ENCODE results near the gene NT5C1B. TPM values are rescaled to one million over a fixed set of nuclear protein-coding genes. Genes with fewer than 3 reads are reported as not detected.

Gene NT5C1B
- total RNA-seq, 1 donor from 2014 or later, result not detected

DNA sequence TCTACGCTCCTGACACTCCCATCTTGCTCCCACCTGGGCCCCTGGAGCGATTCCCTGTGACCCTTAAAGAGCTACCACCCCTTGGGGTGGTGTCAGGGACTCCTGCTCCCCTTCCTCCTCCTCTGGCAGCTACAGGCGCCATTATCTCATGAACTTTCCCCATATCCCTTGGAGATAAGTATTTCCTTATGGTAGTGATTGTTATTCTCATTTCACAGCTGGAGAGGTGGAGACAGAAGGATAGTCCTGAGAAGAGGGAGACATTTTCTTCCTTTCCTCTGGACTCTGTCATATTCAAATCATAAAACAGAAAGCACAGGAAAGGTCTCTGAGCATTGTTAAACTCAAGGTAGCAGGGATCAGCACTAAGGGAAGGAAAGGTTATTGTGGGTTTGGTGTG lies 63.5 kb downstream of the NT5C1B start:
- no peak for ATAC-seq
- intact Hi-C loops (cut with DNase I), result loop anchor here (1.0 to 10.0 kb wide), 3 partner anchors 34 to 1149 kb away; partner anchors contain the start of gene RDH14
- no peak for DNase-seq (ENCODE audit: missing footprints)

DNA sequence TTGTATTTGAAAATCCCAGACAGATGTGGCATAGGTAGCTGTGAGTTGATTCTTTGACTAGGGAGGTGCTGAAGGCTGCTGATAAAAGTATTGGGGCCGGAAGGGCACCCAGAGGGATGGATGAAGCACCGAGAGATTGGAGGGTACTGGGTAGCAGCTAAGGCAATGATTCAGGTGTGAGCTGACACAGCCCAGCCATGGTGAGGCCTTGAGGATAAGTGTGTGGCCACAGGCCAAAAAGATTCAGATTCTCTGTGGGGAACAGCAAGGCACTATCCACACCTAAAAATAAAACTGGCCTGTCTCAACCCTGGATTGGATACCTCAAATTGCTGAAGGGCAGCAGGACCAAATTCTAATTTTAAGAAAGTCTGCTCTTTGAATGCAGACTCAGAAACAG lies 64.1 kb downstream of the NT5C1B start:
- intact Hi-C loops (cut with DNase I), result loop anchor here (1.0 to 10.0 kb wide), 3 partner anchors 35 to 1150 kb away; partner anchors contain the start of gene RDH14
- DNase-seq (ENCODE audit: missing footprints) (peak; percentile 74), ATAC-seq (peak; percentile 85)

DNA sequence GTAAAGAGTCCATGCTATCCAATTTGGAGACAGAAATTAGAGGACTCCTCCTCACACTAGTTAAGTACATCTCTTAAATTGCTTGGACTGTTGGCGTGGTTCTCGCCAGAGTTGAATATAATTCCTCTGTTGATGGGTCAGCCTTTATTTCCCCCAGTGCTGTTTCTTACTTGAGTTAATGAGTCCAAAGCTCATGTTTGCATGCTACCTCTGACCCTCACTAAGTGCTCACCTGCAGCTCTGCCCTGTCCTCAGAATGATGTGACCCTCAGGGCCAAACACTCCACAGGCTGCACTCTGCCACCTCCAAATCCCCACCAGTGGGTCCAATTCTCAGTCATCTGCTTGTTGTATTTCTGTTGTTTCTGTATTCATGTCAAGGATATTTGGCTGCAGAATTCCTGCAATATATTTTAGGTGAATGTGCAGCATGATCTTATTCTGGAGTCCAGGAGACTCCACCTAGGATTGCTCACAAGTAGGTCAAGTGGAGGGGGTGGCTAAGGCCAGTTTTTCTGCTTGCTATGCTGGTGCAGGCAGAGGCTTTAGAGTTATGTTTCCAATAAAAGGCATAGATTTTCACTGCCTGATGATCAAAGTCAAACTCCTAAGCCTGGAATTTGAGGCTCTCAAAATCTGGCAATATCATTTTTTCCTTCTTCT lies 66.8 kb downstream of the NT5C1B start:
- ATAC-seq (no peak), DNase-seq (ENCODE audit: missing footprints) (no peak)
- intact Hi-C loops (cut with DNase I), result loop anchor here (5.0 to 10.0 kb wide), 4 partner anchors 75 to 1152 kb away; no protein-coding TSS in a partner anchor

DNA sequence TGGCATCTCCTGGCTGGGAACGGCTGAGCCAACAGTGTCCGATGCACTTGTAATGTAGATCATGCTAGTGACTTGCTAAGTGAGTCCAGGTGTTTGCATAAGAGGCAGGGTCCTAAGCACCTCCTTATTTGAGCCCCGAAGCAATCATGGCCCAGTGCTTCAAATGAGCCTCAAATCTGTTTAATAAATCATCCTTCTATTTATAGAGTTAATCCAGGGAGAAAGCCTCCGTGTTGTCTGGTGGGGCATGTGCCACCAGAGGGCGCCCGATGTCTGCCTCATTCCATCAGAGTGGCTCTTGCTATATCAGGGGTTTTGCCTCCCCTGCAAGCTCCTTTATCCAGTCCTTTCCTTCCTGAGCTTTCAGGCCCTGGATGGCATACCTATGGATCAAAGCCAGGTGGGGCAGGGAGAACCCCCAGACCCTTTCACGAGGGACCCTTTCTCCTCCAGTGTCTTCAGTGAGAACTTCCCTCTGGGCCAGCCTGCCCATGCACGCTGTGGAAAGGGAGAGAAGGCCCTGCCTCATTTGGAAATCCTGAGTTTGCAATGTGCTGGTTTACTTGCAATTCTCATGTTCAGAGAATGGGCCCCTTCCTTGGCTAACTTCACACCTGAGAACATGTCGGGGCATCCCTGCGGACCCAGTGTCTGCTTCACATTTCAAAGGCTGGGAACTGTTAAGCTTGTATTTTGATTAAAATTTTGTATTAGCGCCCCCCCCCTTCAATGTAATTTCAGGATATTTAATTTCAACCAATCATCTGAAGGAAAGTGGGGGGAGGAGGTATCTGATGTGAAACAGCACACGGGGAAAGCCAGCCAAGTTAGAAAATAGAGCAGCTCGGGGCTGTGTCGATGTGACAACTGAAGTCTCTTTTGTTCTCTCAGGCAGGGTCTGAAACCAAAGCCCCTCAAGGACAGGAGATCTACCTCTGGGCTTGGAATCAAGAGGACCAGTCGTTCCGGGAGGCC lies 68.6 kb downstream of the NT5C1B start:
- ATAC-seq (peak; percentile 86), DNase-seq (ENCODE audit: missing footprints) (peak; percentile 90)
- intact Hi-C loops (cut with DNase I), result loop anchor here (1.0 to 10.0 kb wide), 7 partner anchors 77 to 1342 kb away; no protein-coding TSS in a partner anchor

DNA sequence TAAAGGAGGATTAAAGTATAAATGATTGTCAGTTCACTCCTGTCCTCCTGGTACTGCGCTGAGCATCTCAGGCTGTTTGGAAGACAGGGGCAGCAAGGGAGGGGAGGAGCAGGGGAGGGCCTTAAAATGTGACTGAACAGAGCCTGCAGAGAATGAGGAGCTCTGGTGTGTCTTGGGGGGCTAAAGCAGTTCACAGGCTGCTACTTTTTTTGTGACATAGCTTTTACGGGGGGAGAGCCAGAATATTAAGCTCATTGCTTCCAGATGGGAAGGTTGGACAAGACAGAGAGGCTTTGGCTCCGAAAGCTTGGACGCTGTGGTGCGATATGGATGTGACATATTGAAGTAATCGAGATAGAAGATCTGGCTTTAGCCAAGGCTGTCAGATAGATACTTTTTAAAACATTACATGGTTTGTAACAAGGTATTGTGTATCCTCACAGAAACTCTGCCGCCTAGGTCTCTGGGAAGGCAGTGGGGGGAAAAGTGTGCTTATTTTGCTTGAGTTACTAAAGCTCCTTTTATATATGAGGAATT lies 69.4 kb downstream of the NT5C1B start:
- DNase-seq (ENCODE audit: missing footprints), result no peak
- intact Hi-C loops (cut with DNase I), result loop anchor here (1.0 to 10.0 kb wide), 8 partner anchors 77 to 1343 kb away; no protein-coding TSS in a partner anchor

DNA sequence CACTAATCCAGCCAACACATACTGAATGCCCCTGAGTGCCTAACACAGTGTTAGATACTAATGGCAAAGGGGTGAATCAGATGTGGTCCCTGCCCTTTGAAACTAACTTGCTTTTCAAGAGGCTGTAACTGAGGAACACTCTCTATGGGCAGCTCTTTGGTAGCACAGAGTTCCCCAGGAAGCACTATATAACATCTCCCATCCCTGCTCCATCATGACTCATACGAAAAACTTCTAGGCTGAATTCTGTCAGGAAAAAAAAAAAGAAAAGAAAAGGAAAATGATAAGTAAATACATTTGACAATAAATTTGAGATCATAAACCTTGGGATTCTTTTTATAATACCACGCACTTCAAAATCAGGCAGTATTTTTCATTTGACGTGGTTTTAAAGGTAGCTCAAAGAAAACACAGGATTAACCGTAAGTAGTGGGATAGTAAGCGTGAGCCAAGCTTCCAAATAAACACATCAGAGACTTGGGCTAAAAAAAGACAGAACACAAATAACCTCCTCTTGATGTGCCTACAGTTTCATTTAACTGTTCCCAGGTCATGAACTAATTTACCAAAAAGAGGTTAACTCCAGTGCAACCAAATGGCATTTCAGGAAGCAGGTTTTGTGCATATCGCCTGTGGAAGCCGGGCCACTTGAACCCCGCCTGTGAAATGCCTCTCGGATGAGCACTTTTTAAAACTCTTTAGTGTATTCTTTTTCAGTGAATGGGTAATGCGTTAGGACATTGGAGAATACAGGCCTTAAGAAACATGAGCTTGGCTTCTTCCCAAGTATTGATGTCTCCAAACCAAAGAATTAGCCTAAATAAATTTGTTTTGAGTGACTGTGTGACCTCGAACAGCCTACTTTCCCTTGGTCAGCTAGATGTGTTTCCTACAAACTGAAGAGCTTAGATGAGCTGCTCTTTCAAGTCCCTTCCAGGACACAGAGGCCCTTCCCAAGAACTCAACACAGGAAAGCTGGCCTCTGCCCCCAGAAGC lies 71.0 kb downstream of the NT5C1B start:
- no peak for DNase-seq (ENCODE audit: missing footprints)
- intact Hi-C loops (cut with DNase I), result loop anchor here (10.0 kb wide), 1 partner anchor 84 kb away; no protein-coding TSS in a partner anchor
- no peak for ATAC-seq

More for the DNA sequence above, 69.4 kb downstream of the NT5C1B start:
- no peak for ATAC-seq

DNA sequence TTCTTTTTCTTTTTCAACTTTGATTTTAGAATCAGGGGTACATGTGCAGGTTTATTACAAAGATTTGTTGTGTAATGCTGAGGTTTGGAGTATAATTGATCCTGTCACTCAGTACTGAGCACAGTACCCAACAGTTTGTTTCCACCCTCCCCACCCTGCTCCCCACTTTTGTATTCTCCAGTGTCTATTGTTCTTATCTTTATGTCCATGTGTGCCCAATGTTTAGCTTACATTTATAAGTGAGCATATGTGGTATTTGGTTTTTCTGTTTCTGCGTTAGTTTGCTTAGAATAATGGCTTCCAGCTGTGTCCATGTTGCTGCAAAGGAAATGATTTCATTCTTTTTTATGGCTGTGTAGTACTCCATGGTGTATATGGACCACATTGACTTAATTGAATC lies 72.0 kb downstream of the NT5C1B start:
- intact Hi-C loops (cut with DNase I), result loop anchor here (10.0 kb wide), 1 partner anchor 83 kb away; no protein-coding TSS in a partner anchor
- no peak for ATAC-seq
- no peak for DNase-seq (ENCODE audit: missing footprints)

DNA sequence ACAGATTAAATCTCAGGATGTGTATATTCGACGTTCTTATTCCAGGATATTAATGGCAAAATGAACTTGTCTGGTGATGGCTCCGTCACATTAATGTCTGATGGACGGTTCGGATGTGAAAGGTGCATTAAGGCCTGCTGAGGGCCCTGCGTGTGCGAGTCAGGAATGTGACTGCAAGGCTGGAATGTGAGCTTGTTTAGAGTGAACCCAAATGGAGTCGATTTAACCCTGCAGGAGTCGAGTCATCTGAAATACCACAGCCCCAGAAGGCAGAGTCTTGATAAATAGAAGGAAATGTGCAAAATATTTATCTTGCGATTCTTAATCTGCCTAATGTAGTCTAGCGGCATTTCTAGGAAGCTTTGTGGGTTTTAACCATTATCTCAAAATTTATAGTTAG lies 73.3 kb downstream of the NT5C1B start:
- DNase-seq (ENCODE audit: missing footprints) (no peak), ATAC-seq (no peak)
- intact Hi-C loops (cut with DNase I), result loop anchor here (10.0 kb wide), 1 partner anchor 81 kb away; no protein-coding TSS in a partner anchor

DNA sequence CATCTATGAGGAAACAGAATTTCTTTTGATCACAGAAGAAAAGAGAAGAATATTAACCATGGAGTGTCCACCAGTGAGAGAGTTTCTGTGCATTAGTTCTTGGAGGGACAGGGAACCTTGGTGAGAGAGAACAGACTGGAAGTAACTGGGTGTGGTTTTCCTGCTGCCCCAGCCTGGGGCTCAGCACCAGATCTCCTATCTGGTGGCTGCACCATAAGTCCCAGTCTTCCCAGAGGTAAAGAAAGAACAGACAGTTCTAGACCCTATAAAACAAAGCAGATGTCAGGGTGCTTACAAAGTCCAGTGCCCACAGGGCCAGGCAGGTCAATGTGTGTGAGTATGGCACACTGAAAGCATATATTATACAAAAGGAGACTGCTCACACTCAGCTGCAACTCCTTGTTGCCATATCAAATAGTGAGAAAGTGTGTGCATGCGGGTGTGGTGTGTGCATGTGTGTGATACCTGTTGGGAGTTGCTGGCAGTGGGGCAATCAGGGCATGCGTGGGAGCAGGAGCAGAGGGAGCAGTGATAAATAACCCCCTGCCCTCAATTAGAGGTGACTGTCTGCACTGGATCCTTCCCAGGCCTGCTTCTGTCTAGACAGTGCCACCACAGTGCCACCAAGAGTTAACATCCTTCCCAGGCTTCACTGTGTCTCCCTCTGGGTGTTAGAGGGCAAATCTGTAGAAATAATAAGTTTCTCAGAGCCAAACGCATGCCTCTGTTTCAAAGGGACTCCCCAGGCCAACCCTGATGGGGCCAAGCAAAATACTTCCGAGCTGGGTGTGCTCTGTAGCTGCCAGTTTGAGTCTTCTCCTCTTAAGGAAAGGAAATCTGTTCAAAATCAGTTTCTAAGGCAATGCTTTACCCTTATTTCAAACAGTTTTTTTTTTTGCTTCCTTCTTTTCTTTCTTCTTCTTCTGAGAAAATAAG lies 74.6 kb downstream of the NT5C1B start:
- intact Hi-C loops (cut with DNase I), result loop anchor here (10.0 kb wide), 1 partner anchor 80 kb away; no protein-coding TSS in a partner anchor
- no peak for DNase-seq (ENCODE audit: missing footprints)
- ATAC-seq, result no peak

Other genes with a start within 250 kb of the NT5C1B start
- 46.3 TPM for gene RDH14, start 28.9 kb downstream of the NT5C1B start, total RNA-seq

Data from Right ventricle myocardium inferior (tissue), 1 donor.